Adipocyte (in vitro differentiated cells): Measurements from ENCODE around the gene KRTAP5-5.

Source experiments
- DNase-seq: peaks from one replicate; pipeline ENCODE4 v3.0.0-alpha.2; 2015; ENCODE audit warnings: low read depth
- H3K27me3 ChIP-seq: replicated peaks from 2 replicates; pipeline ENCODE4 v1.7.0; 2013; ENCODE audit warnings: mild to moderate bottlenecking, low read length, moderate library complexity; ENCODE audit not compliant: control insufficient read depth, insufficient read depth
- H3K36me3 ChIP-seq: 2 replicates; pipeline ENCODE4 v1.7.0; 2013; ENCODE audit warnings: low read length, mild to moderate bottlenecking, moderate library complexity; ENCODE audit not compliant: control insufficient read depth, insufficient read depth, severe bottlenecking
- H3K4me1 ChIP-seq: 2 replicates; pipeline ENCODE4 v1.7.0; 2013; ENCODE audit warnings: mild to moderate bottlenecking, low read length, moderate library complexity; ENCODE audit not compliant: control insufficient read depth, insufficient read depth
- H3K4me3 ChIP-seq: 2 replicates; pipeline ENCODE4 v1.7.0; 2013; ENCODE audit warnings: mild to moderate bottlenecking, low read length, moderate library complexity
- H3K9ac ChIP-seq: 2 replicates; pipeline ENCODE4 v1.7.0; 2013; ENCODE audit warnings: mild to moderate bottlenecking, low read length, moderate library complexity
- H3K9me3 ChIP-seq: 2 replicates; pipeline ENCODE4 v1.7.0; 2013; ENCODE audit warnings: mild to moderate bottlenecking, low read length, moderate library complexity; ENCODE audit not compliant: control insufficient read depth

The KRTAP5-5 gene

DNA sequence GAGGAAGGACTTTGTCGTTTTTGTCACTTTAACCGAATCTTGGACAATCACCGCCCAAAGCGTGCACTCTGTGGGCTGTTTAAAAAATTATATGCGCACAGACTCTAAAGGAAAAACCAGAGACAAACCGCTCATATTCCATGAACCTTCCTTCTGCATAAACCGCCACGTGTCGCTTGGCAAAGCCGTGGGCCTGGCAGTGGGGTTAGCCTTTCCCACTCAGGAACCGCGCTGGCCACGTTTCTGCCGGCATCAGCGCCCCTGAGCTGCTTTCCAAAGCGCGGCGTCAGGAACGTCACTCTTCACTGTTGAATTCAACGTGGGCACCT lies 22.8 kb downstream of the KRTAP5-5 start:
- DNase-seq = no peak
- Histone ChIP-seq H3K4me1 (no peaks in the 10 kb centered on the region), H3K27me3 (peaks cover 62% of the 10 kb centered on the region), H3K9ac (no peak overlapping the region), H3K9me3 (no peaks in the 10 kb centered on the region), H3K4me3 (no peak overlapping the region), H3K36me3 (no peaks in the 10 kb centered on the region)

DNA sequence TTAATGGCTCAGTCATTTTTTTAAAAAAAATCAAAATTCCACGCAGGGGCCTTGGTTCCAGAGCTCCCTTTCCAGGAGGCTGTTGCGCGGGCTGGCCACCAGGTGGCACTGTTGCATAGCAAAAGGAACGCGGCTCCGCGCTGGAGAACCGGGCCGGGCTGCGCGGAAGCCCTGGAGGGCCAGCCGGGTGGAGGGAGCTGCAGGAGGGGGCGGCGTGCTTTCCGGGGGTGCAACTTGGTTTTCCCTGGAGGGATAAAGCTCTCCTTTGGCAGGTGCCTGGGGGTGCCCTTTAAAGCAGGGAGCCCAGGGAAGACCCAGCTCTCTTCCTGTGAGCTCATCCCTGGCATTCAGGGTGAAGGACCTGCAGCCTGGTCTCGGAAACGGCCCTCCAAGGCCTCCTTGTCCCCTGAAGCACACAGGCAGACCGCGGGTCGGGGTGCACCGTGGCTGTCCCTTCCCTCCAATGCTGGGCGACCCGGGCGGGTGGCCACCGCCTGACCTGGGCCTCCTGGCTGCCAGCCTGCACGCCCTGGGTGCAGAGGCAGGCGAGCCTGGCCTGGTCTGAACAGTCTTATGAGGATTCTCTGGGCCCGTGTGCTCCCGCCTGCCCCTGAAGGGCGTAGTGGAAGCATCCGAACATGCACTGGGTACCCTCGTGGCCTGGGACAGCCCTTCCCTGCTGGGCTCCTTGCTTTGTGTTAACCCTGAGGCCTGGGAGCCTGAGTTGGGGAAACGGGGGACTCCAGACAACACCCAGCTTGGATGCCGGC lies 23.4 kb downstream of the KRTAP5-5 start:
- Histone ChIP-seq H3K36me3 (no peaks in the 10 kb centered on the region), H3K27me3 (peaks cover 63% of the 10 kb centered on the region)

DNA sequence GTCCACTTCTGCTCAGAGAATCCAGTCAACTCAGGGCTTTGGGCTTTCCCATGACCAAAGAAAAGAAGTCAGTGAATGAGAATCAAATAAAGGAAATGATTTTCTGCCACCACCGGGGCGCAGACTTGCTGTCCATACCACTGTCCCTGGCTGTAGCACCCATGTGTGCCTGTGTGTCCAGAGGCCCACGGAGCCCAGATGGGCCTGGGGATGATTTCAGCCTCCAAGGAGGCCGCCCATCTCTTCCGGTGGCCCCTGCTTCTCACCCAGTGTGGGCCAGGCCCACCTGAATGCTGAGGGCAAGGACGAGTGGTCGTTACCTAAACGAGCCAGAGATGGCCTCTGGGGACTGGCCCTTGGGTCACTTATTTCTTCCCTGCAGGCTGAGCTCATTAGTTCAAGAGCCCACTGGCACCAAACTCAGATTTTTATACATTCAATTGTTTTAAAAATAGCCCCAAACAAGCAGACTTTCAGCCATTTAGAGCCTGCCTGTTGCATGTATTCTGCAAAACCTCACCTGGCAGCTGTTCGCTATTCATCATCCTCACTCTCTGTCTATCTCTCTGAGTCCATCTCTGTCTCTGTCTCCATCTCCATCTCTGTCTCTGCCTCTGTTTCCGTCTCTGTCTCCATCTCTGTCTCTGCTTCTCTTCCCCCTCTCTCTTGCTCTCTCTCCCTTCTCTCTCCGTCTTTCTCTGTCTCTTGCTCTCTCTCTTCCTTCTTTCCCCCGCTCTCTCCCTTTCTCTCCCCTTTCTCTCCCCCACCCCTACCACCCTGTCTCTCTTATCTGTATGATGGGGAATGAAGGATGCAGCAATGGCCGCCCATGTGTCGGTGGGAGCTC lies 24.2 kb downstream of the KRTAP5-5 start:
- peaks cover 63% of the 10 kb centered on the region for H3K27me3 ChIP-seq
- H3K36me3 ChIP-seq = no peaks in the 10 kb centered on the region
- DNase-seq = no peak

More for the DNA sequence above, 23.4 kb downstream of the KRTAP5-5 start:
- H3K9me3 ChIP-seq = no peaks in the 10 kb centered on the region
- DNase-seq = peak; percentile 87
- no peak overlapping the region for H3K9ac ChIP-seq
- no peak overlapping the region for H3K4me3 ChIP-seq
- no peaks in the 10 kb centered on the region for H3K4me1 ChIP-seq

DNA sequence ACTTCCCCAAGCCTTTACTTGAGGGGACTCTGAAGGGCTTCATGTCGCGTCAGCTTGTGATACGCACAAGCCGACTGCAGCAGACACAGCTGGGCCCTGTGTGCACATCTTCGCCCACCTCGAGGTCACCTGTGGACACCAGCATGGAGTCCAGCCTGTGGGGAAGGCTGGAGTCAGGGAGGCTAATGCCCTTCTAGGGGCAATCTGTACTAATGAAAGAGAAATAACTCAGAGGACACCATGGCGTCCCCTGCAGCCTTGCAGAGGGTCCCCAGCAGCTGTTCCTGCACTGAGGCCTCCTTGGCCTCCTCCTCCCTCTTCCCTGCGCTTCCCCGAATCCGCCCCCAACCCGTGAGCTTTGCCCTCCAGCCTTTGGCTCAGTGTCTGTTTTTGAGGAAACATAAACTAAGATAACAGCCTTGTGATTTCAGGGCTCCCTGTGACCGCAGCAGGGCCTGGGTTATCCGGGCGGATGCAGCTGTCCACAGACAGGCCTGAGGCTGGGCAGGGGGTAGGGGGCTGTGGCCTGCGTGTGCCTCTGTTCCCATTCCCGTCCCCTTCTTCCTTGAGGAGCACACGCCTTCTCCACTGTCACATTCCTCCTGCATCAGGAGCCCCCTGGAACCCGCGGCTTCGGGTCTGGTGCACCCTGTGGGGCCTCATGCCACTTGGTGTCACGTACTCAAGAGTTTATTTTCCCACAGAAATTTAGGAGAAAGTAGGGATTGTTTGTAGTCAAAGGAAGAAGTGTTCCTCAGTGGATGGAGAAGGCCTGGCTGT lies 25.0 kb downstream of the KRTAP5-5 start:
- Histone ChIP-seq H3K4me1 (no peaks in the 10 kb centered on the region), H3K9ac (no peak overlapping the region), H3K9me3 (no peaks in the 10 kb centered on the region), H3K36me3 (no peaks in the 10 kb centered on the region), H3K27me3 (peaks cover 65% of the 10 kb centered on the region), H3K4me3 (no peak overlapping the region)
- DNase-seq = no peak

More for the DNA sequence above, 24.2 kb downstream of the KRTAP5-5 start:
- no peaks in the 10 kb centered on the region for H3K9me3 ChIP-seq
- H3K4me3 ChIP-seq = no peak overlapping the region
- no peak overlapping the region for H3K9ac ChIP-seq
- no peaks in the 10 kb centered on the region for H3K4me1 ChIP-seq

DNA sequence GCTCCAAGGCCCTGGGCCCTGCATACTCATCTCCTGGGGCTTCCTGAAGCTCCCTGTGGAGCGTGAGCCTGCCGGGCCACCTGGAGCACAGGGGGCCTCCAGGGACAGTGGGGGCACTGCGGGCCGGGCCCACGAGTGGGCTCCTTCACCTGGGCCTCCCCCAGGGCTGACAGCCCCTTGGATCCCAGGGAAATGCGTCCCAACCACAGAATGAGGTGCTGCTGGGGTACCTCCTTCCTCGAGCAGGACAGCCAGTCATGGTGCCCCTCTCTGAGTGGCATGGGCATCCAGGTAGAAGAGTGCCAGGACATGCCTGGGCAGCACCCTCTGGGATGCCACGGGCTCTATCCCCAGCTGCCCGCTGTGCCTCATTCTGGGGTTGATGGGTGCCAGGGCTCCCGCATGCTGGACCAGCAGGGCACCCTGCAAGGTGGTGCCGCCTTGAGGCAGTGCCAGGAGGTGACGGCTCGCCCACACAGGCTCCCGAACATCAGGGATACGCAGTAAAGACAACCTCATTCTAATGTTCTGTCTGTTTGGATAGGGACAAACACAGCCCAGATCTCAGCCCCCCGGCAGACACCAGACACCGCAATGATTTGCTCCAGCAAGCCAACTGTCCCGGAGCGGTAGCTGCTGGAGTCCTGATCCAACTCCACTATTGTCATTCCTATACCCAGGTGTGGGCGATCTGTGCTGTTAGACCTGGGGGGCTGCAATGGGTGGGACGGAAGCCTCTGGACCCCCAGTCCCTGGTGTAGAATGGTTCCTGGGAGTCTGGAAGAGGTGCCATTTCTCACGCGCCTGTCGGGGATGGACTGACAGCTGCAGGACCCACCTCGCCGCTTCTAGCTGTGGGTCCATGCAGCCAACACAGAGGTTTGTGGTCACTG lies 25.8 kb downstream of the KRTAP5-5 start:
- peaks cover 69% of the 10 kb centered on the region for H3K27me3 ChIP-seq

DNA sequence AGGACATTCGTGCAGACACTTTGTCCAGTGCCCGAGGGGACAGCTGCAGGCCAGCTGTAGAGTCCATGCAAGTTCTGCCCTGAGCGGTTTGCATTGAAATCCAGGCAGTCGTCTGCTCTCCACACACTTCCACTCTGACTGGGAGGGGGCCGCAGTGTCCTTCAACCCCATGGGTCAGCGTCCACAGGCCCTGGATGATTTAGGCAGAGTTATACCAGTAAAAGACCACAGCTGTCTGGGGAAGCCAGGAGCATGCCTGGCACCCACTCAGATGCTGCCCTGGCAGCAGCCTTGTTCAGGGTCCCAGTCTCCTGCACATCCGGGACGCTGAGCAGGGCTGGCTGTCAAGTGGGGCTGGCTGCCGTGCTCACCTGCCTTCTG lies 26.5 kb downstream of the KRTAP5-5 start:
- peaks cover 65% of the 10 kb centered on the region for H3K27me3 ChIP-seq
- H3K4me3 ChIP-seq = no peak overlapping the region
- no peaks in the 10 kb centered on the region for H3K4me1 ChIP-seq
- H3K9ac ChIP-seq = no peak overlapping the region
- DNase-seq = no peak
- H3K36me3 ChIP-seq = no peaks in the 10 kb centered on the region
- no peaks in the 10 kb centered on the region for H3K9me3 ChIP-seq

More for the DNA sequence above, 25.8 kb downstream of the KRTAP5-5 start:
- Histone ChIP-seq H3K9me3 (no peaks in the 10 kb centered on the region), H3K4me3 (no peak overlapping the region), H3K9ac (no peak overlapping the region), H3K36me3 (no peaks in the 10 kb centered on the region), H3K4me1 (no peaks in the 10 kb centered on the region)
- DNase-seq = no peak

DNA sequence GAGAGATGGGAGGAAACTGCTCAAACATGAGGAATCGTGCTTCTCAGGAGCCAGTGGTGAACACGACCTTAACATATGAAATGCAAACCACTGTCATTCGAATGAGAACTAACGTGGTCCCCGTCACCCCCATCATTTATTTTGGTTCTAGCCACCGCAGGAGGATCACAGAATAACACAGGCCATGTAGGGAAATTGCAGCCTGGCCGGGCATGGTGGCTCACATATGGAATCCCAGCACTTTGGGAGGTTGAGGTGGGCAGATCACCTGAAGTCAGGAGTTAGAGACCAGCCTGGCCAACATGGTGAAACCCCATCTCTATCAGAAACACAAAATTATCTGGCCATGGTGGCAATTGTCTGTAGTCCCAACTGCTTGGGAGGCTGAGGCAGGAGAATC lies 27.1 kb downstream of the KRTAP5-5 start:
- H3K4me3 ChIP-seq = no peak overlapping the region

DNA sequence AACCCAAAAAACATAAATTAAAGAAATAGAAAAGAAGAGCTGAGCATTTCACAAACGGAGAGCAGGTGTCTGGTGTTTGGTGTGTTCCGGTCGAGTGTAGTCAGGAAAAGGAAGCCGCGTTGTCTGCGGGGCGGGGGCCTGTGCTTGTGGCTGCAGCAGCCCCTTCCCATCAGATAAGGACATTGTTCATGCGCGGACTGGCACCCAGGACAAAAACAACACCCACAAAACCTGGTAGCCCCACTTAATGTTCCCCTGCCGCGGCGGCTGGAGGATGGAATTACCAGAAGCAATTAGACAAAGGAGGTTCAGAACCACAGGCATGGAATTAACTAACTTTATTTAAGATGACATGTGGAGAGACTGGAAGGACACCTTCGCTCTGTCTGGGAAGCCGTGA lies 29.9 kb downstream of the KRTAP5-5 start:
- no peak overlapping the region for H3K4me3 ChIP-seq
- no peak overlapping the region for H3K9ac ChIP-seq
- H3K9me3 ChIP-seq = no peaks in the 10 kb centered on the region
- no peaks in the 10 kb centered on the region for H3K36me3 ChIP-seq
- no peaks in the 10 kb centered on the region for H3K4me1 ChIP-seq
- peaks cover 34% of the 10 kb centered on the region for H3K27me3 ChIP-seq
- no peak for DNase-seq

More for the DNA sequence above, 27.1 kb downstream of the KRTAP5-5 start:
- no peak overlapping the region for H3K9ac ChIP-seq
- no peak for DNase-seq
- no peaks in the 10 kb centered on the region for H3K36me3 ChIP-seq
- H3K4me1 ChIP-seq = no peaks in the 10 kb centered on the region
- no peaks in the 10 kb centered on the region for H3K9me3 ChIP-seq
- H3K27me3 ChIP-seq = peaks cover 59% of the 10 kb centered on the region

DNA sequence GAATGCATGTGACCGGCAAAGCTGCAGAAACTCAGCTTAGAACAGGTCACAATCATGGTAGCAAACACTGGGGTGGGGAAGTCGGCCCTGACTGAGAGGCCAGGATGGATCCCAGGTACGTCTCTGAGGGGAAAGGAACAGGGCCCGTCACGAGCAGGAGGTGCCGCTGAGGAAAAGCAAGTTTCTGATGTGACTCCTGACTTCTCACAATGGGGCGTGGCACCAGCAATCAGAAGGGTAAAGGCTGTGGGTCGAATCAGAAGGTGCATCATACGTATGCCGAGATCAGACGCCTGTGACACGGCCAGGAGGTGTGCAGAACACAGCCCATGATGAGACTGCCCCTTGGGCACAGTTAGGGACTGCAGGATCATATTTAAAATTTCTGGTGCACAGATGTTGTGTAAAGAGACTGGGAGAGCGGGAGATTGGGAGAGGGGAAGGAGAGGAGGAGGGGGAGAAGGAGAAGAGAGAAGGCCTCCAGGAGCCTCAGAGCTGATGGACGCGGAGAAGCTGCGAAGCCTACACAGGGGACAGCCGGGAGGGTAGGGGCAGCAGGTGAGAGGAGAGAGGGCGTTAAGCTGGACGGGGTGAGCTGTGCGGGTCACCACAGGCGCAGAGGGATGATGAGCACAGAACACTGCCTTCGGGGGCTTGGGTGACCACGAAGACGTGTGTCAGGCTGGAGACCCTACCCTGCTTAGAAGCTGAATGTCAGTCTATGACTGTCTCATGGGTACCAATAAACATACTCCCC lies 30.7 kb downstream of the KRTAP5-5 start:
- DNase-seq = no peak
- H3K9ac ChIP-seq = no peak overlapping the region
- no peaks in the 10 kb centered on the region for H3K9me3 ChIP-seq
- peaks cover 29% of the 10 kb centered on the region for H3K27me3 ChIP-seq
- H3K4me3 ChIP-seq = no peak overlapping the region
- H3K36me3 ChIP-seq = no peaks in the 10 kb centered on the region
- H3K4me1 ChIP-seq = no peaks in the 10 kb centered on the region
